Mononuclear cell (primary cell): ENCODE data around the gene SPEF1. TPM values are rescaled to one million over a fixed set of nuclear protein-coding genes. Genes with fewer than 3 reads are reported as not detected.

ENCODE experiments used
- H3K27me3 ChIP-seq: 2 replicates; pipeline ENCODE4 v1.6.0; 2011; ENCODE audit warnings: low read length, control low read depth; ENCODE audit not compliant: insufficient read depth
- H3K4me1 ChIP-seq: 2 replicates; pipeline ENCODE4 v1.5.1; 2011; ENCODE audit warnings: mild to moderate bottlenecking, low read length, control low read depth; ENCODE audit not compliant: insufficient read depth
- H3K4me3 ChIP-seq: 2 replicates; pipeline ENCODE4 v1.5.1; 2011; ENCODE audit warnings: mild to moderate bottlenecking, low read length, moderate library complexity
- H3K9me3 ChIP-seq: 2 replicates; pipeline ENCODE4 v1.5.1; 2011; ENCODE audit warnings: low read depth, mild to moderate bottlenecking, control low read depth, low read length
- total RNA-seq: library from RNA; depleted of rRNA; stranded (reverse); fragments of >200 nt; gene quantifications from one replicate; pipeline ENCODE4 v1.2.3, GENCODE V29; 2012

SPEF1 gene
- total RNA-seq, 1 donor = not detected

DNA sequence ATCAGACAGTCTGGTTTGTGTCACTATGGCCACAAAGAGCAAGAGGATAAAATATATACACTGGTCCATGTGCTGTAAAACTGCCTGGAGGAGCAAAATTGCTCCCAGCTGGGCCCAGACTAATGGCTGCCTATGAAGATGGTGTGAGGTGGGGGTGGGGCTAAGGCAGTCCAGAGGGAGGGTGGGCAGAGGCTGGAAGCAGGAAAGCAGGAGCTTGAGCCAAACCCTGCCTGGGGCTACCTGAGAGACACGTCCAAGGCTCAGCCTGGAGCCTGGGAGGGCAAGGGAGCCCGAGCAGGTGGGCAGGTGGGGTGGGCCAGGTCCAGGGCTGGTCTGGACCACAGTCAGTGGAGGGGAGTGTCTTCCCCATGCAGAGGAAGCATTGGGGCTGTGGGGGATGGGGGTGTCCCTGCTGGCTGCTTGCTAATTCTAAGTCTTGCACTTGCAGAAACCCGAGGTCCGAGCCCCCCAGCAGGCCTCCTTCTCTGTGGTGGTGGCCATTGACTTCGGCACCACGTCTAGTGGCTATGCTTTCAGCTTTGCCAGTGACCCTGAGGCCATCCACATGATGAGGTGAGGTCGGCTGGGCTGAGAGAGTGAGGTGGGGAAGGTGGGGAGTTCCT lies 39.3 kb downstream of the SPEF1 start:
- Histone ChIP-seq H3K9me3 (no peaks in the 10 kb centered on the region), H3K4me1 (peaks cover 5% of the 10 kb centered on the region), H3K4me3 (no peak overlapping the region), H3K27me3 (peaks cover 3% of the 10 kb centered on the region)

GRCh38 chr20:3740615-3741301 lies 40.5 kb downstream of the SPEF1 start:
- Histone ChIP-seq H3K4me3 (no peak overlapping the region), H3K9me3 (no peaks in the 10 kb centered on the region), H3K27me3 (peaks cover 3% of the 10 kb centered on the region), H3K4me1 (peaks cover 5% of the 10 kb centered on the region)

DNA sequence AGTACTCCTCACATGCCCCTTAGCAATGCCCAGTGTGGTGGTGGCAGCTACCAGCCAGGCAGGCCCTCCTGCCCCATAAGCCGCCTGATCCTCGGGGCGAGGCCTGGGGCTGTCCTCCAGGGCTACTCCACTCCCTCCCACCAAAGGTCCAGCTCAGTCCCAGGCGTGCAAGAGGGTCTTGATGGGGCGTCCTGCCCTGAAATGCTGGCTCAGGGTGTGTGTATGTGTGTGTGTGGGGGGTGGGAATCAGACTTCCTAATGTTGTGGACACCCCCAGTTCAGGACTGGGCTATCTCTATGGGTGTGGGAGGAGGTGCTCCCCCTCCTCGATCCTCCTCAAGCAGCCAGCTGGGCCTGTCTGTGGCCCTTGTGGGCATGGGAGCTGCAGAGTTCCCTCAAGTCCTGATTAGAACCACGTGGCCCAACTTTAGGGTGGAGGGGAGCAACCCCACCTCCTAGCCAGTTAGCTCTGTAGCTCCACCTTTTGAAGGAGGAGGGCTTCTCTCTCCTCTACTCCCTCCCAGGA lies 41.3 kb downstream of the SPEF1 start:
- peaks cover 3% of the 10 kb centered on the region for H3K27me3 ChIP-seq
- H3K9me3 ChIP-seq = no peaks in the 10 kb centered on the region
- peaks cover 5% of the 10 kb centered on the region for H3K4me1 ChIP-seq
- H3K4me3 ChIP-seq = no peak overlapping the region

GRCh38 chr20:3739054-3739925 lies 42.0 kb downstream of the SPEF1 start:
- H3K4me1 ChIP-seq = no peaks in the 10 kb centered on the region
- no peak overlapping the region for H3K4me3 ChIP-seq
- no peaks in the 10 kb centered on the region for H3K9me3 ChIP-seq
- H3K27me3 ChIP-seq = peaks cover 2% of the 10 kb centered on the region

- no peaks in the 10 kb centered on the region for H3K4me1 ChIP-seq
- peaks cover 3% of the 10 kb centered on the region for H3K27me3 ChIP-seq
- no peaks in the 10 kb centered on the region for H3K9me3 ChIP-seq
- H3K4me3 ChIP-seq = no peak overlapping the region
These were observed 42.9 kb downstream of the SPEF1 start for GRCh38 chr20:3738111-3739053.

DNA sequence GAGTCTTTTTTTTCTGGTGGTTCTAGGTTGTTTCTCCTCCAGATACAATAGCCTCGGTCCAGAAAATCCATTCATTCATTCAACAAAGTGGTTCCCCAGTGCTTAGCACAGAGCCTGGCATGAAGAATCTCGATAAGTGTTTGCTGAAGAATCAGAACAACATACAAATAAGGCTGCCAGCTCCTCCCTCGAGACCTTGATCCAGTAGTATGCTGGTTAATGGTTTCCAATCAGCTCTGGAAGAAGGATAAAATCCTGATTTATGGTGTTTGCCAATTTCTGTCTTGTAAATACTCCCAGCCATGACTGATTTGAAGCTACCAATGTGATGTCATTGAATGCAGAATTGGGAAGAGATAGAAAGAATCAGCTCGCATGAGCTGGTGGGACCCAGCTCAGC lies 45.5 kb downstream of the SPEF1 start:
- Histone ChIP-seq H3K27me3 (peaks cover 16% of the 10 kb centered on the region), H3K4me3 (no peak overlapping the region), H3K9me3 (no peaks in the 10 kb centered on the region)

GRCh38 chr20:3734111-3734843 lies 47.0 kb downstream of the SPEF1 start:
- Histone ChIP-seq H3K27me3 (peaks cover 16% of the 10 kb centered on the region), H3K4me1 (no peaks in the 10 kb centered on the region), H3K9me3 (no peaks in the 10 kb centered on the region), H3K4me3 (no peak overlapping the region)

More for the DNA sequence above, 45.5 kb downstream of the SPEF1 start:
- no peaks in the 10 kb centered on the region for H3K4me1 ChIP-seq

GRCh38 chr20:3733119-3733995 lies 47.9 kb downstream of the SPEF1 start:
- no peaks in the 10 kb centered on the region for H3K4me1 ChIP-seq
- H3K4me3 ChIP-seq = no peak overlapping the region
- no peaks in the 10 kb centered on the region for H3K9me3 ChIP-seq
- H3K27me3 ChIP-seq = peaks cover 16% of the 10 kb centered on the region

- peaks cover 18% of the 10 kb centered on the region for H3K27me3 ChIP-seq
- no peaks in the 10 kb centered on the region for H3K4me1 ChIP-seq
- H3K9me3 ChIP-seq = no peaks in the 10 kb centered on the region
- H3K4me3 ChIP-seq = no peak within 1 kb of the TSS
These were observed 48.7 kb downstream of the SPEF1 start, which contains the start of gene HSPA12B for GRCh38 chr20:3732327-3733118. HSPA12B (plus strand) TSS chr20:3732685; CDS start chr20:3738675, 5,990 bp downstream.

GRCh38 chr20:3731944-3732326 lies 49.3 kb downstream of the SPEF1 start:
- H3K4me1 ChIP-seq = no peaks in the 10 kb centered on the region
- no peak overlapping the region for H3K4me3 ChIP-seq
- H3K27me3 ChIP-seq = peaks cover 23% of the 10 kb centered on the region
- H3K9me3 ChIP-seq = no peaks in the 10 kb centered on the region

DNA sequence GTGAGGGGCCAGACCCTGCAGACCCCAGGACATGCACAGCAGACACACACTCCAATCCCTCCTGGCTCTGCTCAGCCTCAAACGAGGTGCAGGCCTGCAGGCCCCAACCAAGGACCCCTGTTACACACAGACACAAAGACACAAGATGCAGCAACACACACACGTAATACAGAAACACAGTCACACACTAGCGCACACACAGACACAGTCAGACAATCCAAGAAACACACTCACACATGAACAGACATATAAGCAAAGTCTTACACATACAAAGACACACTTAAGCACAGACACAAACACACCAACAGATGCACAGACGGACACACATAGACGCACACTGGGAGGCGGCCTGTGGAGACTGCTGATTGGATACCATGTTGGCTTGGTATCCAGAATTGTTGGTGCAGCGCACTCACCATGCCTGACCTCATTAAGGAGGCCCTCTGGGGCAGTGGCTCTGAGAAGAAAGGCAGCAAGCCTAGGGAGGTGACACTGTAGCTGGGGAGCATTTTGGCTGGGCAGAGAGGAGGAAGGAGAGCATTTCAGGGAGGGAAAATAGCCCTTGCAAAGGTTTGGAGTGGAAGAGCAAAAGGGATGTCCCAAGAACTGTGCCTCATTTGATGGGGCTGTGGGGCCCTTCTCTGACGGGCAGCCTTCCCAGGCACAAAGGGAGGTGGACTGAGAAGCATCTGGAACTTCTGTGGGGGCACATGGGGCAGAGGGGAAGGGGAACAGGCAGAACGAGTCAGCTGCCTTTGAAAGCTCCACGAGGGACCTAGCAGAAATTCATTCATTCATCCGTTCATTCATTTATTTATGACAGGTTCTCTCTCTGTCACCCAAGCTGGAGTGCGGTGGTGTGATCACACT lies 50.2 kb downstream of the SPEF1 start:
- H3K27me3 ChIP-seq = peaks cover 23% of the 10 kb centered on the region
- no peak overlapping the region for H3K4me3 ChIP-seq
- no peaks in the 10 kb centered on the region for H3K9me3 ChIP-seq
- no peaks in the 10 kb centered on the region for H3K4me1 ChIP-seq
